HG03097 (cell line): Measurements from ENCODE around the gene ANXA10.
A peak's percentile ranks its signal among the peaks of the same experiment; 100 is the strongest.
"Not testable (repeated sequence)": the region's sequence is repeated elsewhere in the genome, so short reads cannot be mapped to it uniquely, and the experiment has no call there.

Experiments
- ATAC-seq: cut with Tn5 transposase; IDR thresholded peaks from one replicate; pipeline ENCODE4 v1.9.1; 2021; ENCODE audit not compliant: unreplicated experiment, low FRiP score

ANXA10 gene

DNA sequence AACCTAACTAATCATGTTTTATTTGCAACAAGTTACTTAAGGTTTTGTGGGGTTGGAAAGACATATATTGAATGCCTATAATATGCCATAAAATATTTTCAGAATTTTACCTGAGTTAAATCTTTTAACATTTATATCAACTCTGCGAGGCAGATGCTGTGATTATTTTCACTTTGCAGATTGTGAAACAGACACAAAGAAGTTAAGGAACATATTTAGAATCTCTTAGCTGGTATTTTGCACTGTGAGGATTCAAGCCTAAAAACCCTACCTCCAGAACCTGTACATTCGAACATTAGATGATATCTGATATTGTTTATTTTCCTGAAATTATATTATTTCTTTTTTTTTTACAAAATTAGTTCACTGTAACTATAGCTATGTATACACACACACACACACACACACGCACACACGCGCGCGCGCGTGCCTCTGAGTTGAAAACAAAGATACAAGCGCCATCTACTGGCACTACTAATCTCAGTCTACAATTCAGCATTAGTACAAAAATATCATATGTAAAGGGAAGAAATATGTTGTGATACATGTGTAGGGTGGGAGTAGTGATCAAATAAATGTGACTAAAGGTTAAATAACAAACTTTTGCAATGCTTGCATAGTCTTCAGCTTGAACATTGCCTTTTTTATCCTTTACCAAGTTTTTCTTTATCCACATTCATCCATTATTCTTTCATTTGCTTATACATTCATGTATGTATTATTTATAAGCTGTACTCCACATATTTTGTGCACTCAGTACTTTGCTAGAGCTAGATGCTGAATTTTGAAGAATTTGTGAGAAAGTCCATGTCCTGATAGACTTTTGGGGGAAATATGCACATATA is 61.5 kb downstream of the ANXA10 start:
- ATAC-seq: no peak

DNA sequence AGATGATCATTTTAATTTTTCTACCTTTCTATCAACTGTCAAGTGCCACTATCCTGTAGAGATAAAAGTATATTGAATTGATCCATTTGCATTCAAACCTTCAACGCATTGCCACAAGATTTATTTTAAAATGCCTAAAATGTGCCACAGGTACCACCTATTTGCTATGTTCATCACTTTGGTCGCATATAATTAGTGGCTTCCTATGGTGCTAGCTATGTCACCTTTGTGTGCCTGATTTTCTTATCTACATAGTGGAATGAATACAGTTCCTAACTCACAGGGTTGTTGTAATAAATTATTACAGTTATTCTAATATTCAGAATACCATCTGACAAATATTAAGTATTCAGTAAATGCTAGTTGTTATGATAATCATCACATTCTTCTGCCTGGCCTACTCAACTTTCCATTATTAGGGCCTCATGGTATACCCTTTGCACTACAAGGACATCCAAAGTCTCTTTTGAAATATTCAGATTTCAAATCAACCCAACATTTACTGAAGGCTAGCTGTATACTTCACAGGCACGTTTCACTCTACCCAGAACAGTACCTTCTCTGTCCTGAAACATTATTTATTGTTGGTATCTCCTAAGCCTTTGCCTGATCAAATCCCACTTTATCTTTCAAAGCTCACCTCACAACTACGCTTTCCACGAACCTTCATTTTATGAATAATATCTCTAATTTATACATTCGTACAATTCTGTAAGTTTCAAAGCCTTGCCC is 62.4 kb downstream of the ANXA10 start:
- ATAC-seq: no peak

DNA sequence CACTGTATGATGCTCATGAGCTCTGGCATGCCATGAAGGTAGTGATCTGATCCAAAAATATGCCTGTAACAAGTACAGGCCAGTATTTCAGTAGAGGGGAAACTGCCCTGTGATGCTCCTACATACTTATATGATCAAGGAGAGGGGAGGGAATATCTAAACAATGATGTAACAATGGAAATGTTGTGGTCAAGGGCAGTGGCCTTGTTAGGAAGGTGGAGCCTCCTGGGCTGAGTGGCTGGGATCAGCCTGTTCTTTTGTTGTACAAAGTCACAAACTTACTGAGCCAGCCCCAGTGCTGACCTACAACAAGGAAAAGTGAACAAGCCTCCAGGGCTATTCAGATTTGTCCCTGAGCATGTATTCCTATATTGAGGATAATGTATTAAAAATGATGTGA is 70.3 kb downstream of the ANXA10 start:
- ATAC-seq: no peak

DNA sequence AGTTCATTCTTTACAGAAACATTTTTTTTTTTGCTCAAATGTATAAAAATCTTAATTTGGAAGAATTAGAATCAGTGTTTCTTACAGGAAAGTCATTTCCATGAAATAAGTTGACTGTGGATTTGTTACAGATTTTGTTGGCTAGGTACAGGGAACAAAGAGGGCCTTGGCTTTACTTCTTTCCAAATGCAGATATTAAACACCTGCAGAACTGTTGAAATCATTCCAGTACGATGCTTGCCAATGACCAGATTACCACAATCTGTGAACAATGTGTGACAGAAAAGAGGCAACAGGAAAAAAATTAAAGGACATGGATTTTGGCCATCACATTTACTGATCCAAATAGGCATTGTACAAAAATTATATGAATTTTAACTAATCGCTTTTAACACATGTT is 70.8 kb downstream of the ANXA10 start:
- ATAC-seq: no peak

DNA sequence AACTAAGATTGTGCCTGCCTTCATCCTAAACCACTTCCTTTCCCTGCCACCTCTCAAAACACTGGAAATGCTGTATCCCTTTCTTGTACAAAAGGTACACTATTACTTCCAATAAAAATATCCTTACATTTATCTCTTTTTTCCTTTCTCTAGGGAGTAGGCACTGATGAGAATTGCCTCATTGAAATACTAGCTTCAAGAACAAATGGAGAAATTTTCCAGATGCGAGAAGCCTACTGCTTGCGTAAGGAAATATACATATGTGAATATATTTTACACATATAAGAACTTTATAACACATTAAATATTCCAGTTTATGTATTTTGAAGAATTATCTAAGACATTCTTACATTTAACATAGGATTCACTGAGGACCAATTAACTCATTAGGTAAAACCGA is 71.7 kb downstream of the ANXA10 start:
- ATAC-seq: no peak

DNA sequence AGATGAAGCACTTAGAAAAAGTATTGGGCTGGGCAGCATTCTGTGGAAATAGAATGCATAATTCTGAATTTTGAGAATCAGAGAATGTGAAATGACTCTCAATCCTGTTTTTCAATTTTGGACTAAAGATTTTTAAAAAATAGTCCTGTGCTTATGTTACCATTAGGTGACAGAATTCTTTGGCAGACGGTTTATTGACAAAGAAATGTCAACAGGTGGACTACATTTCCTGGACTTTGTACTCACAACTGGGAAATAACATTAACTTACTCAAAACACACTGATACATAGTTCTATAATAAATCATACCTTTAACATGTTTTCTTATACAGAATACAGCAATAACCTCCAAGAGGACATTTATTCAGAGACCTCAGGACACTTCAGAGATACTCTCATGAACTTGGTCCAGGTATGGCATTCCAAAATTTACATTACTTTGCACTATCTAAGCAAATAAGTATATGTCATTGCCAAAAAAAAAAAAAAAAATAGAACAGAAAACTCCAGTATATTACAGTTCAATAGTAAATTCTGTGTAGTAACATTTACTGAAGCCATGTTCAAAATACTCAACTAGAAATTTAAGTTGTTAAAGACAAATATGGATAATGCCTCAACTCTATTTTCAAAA is 72.7 kb downstream of the ANXA10 start:
- no peak for ATAC-seq

DNA sequence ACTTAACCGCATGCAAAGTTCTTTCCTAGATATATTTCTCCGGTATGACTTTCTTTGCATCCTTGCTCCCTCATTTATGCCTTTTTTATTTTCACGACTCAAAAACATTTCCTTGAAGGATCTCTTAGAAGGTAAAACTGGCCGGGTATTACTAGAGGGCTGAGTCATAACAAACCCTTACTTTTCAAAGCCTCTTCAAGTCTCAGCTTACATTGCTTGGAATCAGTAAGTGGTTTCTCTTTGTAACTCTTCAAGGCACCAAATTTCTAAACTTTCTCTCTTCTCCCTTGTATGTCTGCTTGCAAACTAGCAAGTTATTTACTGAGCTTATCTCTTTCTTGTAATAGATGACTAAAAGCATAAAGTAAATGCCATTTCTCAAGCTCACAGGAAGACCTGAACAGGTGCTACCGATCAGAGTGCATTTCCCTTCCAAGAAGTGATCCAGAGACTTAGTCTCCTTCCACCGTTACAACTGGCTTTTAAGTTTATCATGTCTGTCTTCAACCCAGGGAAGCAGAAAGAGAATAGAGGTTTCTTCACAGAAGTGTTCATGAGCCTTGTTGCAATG is 75.5 kb downstream of the ANXA10 start:
- ATAC-seq: no peak

DNA sequence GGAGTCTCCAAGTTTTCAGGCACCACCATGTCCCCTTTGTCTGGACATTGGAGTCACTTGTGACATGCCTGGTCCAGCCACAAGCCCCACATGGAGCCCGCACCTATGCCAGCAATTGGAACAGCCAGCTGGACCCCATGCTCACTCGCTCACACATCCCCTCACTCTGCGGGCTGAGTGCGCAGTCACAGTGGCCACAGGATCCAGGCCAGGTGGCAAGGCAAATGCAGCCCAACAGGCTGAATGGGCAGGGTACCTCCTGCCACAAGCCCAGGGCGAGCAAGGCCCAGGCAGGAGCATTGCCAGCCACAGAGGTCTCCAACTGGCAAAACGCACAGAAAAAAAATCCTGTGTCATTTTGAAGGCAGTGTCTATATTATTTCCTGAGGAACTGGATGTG is 82.0 kb downstream of the ANXA10 start:
- no peak for ATAC-seq

DNA sequence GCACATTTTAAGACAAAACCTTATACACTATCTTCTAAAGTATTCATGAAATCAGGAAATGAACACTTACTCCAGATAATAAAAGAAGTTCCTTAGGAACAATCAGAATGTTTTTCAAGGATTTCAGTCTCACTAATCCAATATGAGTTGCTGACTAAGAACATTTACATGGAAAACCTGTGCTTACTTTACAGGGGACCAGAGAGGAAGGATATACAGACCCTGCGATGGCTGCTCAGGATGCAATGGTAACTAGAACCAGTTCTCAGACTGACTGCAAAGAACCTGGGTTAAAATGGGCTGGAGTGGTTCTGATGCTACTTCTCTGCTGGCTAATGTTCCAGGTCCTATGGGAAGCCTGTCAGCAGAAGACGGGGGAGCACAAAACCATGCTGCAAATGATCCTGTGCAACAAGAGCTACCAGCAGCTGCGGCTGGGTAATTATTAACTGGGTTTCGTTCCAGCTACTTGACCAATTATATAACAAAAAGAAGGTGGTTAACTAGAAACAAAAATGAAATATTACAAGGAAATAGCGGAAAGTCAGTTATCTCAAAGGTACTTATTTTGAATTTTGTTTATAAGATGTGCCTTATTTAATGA is 85.3 kb downstream of the ANXA10 start:
- ATAC-seq: no peak

DNA sequence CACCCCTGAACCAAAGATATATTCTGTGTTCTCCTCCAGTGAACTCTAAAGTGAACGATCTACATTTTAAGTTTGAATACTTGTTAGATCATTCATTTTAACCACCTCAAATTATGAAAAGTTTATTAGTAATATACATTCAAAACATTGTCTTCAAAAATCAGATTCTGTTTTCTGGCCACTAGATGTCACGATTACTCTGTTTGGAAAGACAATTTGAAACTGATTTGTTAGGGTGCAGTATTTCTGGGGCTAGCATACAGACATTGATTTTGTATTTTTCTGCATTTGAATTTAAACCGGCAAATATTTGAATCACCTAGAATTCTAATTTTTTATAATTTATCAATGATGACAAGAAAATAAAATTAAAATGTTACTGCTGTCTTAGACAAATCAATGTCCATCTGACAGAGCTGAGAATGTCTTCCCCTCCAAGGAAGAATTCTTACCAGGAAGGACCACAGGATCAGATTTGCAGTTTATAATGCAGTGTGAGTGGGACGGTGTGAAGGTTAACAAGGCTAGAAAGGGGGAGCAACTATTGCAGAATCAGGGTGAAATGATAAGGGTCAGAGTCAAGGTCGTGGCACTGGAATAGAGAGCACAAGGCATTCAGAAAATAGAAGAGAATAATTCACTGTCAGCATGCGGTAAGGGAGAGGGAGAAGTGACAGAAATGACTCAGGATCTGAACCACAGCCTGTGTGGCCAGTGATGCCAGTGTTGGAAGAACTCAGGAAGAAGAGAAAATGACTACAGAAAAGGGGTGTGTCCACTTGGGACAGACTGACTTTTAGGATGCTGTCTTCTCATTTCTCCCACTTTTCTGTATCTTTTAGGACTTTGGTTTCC is 91.6 kb downstream of the ANXA10 start:
- no peak for ATAC-seq

DNA sequence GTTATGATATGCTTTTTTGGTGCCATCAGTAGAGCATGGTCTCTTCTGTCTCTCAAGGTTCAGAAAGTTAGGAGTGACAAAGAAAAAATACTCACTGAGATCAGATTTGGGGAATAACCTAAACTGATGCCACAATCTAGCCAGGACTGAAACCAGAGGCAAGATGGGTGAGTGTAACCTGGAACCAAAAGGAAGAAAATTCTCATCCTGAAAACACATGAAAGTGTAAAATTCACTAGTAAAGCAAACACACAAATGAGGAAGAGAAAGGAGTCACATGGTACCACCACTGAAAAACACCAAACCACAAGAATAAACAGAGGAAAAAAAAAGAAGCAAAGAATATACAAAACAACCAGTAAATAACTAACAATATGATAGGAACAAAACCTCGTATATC is 96.4 kb downstream of the ANXA10 start:
- peak; percentile 62 for ATAC-seq

DNA sequence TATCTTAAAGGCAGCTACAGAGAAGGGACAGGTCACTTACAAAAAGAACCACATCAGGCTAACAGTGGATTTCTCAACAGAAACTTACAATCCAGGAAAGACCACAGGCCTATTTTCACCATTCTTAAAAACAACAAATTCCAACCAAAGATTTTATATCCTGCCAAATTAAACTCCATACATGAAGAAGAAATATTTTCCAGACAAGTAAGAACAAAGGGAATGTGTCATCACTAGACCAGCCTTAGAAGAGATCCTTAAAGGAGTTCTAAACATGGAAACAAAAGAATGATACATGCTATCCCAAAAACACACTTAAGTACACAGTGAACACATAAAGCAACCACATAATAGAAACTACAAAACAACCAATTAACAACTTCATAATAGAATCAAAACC is 105.6 kb downstream of the ANXA10 start:
- ATAC-seq: no peak

DNA sequence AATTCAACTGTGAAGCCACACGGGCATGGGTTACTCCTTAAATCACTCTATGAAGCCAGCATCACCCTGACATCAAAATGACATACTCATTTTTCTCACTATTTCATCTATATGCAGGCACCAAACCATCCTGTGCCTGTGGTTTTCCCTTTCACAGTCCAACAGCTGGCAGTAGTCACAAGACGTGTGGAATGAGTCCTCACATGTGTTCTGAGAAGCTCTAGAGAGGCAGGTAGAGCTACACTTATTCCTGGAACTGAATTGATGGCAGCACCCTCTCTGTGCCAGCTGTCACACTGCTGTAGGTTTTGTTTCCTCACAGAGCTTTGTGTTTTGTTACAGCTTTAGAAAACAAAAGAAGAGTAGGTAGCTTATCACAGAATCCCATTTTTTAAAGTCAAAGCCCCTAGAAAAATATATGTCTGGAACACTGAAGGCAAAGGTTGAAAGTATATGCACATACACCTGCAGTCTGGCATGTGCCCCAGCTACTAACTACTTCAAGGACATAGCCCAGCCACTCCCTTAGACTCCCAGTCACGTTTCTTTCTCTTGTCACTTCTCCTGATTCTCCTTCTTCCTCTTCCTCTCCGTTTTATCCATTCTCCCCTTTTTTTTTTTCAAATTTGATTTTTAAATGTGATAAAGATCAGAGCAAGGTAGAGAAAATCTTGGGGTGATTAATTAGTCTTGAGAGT is 107.1 kb downstream of the ANXA10 start:
- ATAC-seq: no peak

DNA sequence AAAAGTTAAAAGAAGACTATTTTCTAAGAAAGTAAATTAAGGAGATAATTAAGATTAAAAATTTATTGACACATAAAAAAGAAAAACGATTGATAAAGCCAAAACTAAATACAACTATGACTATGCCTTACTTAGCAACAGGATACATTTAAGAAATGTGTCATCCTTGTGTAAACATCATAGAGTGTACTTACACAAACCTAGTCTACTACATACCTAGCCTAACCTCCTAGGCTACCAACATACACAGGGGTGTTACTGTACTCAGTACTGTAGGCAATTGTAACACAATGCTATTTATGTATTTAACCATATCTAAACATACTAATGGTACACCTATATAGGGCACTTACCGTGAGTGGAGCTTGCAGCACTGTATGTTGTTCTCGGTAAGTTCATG is 108.3 kb downstream of the ANXA10 start:
- no peak for ATAC-seq

DNA sequence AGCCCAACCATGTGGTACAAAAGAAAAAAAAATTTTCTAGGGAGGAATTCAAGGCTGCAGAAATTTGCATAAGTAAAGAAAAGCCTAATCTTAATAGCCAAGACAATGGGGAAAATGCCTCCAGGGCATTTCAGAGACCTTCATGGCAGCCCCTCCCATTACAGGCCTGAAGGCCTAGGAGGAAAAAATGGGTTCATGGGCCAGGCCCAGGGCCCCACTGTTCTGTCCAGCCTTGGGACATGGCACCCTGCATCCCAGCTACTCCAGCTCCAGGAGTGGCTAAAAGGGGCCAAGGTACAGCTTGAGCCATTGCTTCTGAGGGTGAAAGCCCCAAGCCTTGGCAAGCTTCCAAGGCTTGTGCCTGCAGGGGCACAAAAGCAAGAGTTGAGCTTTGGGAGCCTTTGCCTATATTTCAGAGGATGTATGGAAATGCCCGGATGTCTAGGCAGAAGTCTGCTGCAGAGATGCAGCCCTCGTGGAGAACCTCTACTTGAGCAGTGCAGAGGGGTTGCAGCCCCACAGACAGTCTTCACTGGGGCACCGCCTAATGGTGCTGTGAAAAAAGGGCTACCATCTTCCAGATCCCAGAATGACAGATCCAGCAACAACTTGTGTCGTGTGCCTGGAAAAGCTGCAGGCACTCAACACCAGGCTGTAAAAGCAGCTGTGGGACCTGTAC is 111.0 kb downstream of the ANXA10 start:
- ATAC-seq: no peak

DNA sequence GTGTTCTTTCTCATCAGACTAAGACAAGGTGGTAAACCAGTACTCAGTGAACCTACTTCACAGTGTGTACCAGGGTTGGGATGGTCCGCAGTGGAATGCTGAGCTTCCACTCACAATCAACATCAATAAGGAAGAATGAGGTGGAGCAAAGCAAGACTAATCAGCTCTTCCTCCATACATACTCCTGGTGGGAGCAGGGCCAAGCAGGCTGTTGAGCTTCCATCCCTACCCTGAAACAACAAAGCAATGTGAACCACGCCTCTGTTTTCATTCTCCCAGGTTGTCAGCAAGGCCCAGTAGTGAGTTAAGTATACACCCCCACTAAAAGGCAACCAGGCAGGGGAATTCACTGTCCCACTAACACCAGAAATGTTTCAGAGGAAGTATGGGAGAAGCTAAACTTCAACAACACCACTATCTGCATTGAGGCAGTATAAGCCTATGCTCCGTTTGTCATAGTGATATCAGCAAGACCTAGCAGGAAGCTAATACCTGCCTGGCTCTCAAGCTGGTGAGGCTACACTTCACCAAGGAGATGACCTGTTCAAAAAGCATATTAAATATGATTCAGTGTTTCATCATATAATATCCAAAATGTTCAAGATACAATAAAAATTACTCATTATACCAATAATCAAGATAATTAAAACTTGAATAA is 116.7 kb downstream of the ANXA10 start:
- ATAC-seq: no peak

DNA sequence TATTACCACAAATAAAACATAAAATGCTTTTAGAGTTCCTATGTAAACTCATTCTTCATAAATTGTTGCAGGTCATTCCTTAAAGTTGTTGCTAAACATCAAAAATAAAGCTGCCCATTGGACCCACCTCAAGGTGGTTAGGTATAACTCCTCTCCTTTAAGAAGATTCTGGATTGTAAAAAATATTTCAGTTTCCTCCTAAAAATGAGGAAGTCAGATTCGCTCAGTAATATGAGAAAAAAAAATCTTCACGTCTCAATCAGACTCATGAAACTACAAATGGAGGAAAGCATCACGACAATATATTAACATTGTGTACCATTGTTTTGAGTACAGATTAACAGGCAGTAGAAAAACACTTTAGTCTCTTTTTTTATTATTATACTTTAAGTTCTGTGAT is 120.3 kb downstream of the ANXA10 start:
- ATAC-seq: no peak

DNA sequence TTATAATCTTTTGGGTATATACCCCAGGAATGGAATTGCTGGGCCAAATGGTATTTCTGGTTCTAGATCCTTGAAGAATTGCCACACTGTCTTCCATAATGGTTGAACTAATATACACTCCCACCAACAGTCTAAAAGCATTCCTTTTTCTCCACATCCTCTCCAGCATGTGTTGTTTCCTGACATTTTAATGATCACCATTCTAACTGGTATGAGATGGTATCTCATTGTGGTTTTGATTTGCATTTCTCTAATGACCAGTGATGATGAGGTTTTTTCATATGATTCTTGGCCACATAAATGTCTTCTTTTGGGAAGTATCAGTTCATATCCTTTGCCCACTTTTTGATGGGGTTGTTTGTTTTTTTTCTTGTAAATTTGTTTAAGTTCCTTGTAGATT is 121.2 kb downstream of the ANXA10 start:
- not testable (repeated sequence) for ATAC-seq
